ENCODE measurements around the gene DNAH7. TPM values are rescaled to one million over a fixed set of nuclear protein-coding genes. Genes with fewer than 3 reads are reported as not detected.

DNAH7 gene
- total and polyA plus RNA-seq, 2 donors (not counting 3 experiments of a cell fraction or from before 2014, with no cell fraction given): 0.15 to 0.24 TPM

DNA sequence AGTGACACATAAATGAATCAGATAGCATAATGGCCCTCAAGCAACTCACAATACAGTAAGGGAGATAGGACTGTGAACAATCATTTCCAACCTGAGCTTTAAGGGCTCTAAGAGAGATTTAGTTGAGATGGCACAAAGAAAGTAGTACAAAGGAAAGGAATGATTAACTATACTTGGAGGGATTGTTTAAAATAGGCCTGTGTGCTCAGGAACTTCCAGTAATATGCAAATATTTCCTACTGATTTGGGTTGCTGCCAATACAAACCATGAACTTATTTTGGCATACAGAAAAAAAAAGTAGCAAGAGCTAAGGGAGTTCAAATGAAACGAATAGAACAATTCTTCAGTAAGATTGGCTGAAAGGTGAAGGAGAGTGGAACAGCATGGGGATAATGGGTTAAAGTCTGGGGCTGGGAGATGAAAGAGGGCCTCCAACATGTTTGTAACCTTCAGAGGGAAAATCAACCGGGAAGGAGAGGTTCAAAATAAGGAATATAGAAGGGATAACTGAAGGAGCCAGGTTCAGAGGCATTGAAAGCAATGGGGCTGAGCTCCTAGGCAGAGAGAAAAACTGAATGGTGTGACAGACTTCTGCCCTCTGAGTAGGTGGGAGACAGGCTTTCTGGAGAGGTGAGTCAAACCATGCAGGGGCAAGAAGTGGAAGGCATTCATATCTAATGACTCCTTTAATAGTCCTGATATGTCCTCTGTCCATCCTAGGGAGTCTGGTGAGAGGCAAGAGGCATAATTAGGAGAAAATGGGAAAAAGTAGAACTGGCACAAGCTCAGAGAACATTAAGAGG is 83.5 kb downstream of the DNAH7 start:
- no peaks in the 10 kb centered on the region for H3K79me2 ChIP-seq (ENCODE audit: control insufficient read depth, insufficient read depth, low read length)
- H3K36me3 ChIP-seq (ENCODE audit: control insufficient read depth in 2 of 2, extremely low read depth in 1 of 2, insufficient read depth in 2 of 2, low read length in 2 of 2): no peaks in the 10 kb centered on the region
- H3K27ac ChIP-seq (ENCODE audit: insufficient read depth, low read depth, low read length): no peak overlapping the region
- no peak overlapping the region for H3K4me3 ChIP-seq (replicated peaks in 1 of 3; ENCODE audit: insufficient read depth in 1 of 3, low read depth in 1 of 3, low read length in 3 of 3)
- intact Hi-C loops (cut with micrococcal nuclease) (no loop called here), dilution Hi-C loops (cut with MboI; ENCODE audit: extremely low pct_ligation_motif_present, low sequenced_read_pairs) (no loop called here)
- no peak overlapping the region for H2AFZ ChIP-seq (ENCODE audit: low read depth, low read length)
- no peak overlapping the region for H3K4me2 ChIP-seq (ENCODE audit: insufficient read depth, low read length)
- TF ChIP-seq, protein P1, sequence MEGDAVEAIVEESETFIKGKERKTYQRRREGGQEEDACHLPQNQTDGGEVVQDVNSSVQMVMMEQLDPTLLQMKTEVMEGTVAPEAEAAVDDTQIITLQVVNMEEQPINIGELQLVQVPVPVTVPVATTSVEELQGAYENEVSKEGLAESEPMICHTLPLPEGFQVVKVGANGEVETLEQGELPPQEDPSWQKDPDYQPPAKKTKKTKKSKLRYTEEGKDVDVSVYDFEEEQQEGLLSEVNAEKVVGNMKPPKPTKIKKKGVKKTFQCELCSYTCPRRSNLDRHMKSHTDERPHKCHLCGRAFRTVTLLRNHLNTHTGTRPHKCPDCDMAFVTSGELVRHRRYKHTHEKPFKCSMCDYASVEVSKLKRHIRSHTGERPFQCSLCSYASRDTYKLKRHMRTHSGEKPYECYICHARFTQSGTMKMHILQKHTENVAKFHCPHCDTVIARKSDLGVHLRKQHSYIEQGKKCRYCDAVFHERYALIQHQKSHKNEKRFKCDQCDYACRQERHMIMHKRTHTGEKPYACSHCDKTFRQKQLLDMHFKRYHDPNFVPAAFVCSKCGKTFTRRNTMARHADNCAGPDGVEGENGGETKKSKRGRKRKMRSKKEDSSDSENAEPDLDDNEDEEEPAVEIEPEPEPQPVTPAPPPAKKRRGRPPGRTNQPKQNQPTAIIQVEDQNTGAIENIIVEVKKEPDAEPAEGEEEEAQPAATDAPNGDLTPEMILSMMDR (IDR thresholded peaks at IDR 0.05; ENCODE audit: extremely low read depth in 1 of 2, insufficient read depth in 1 of 2, low read depth in 1 of 2, low read length in 2 of 2): no peak
- no peak for TF ChIP-seq EZH2 (IDR thresholded peaks at IDR 0.05; ENCODE audit: borderline replicate concordance, low read depth, low read length, severe bottlenecking)
- TF ChIP-seq MYC (IDR thresholded peaks at IDR 0.05; ENCODE audit: low read depth, low read length): no peak
- no peak for TF ChIP-seq JUN (IDR thresholded peaks at IDR 0.05; ENCODE audit: borderline replicate concordance, insufficient read depth, insufficient read length, low read depth)
- TF ChIP-seq POLR2AphosphoS5 (IDR thresholded peaks at IDR 0.05; ENCODE audit: insufficient read depth, low read depth, low read length): no peak
- TF ChIP-seq FOS (IDR thresholded peaks at IDR 0.05; ENCODE audit: borderline replicate concordance, insufficient read depth, low read length): no peak
- TF ChIP-seq POLR2A (IDR thresholded peaks at IDR 0.05; ENCODE audit: low read depth, low read length): no peak
- TF ChIP-seq GATA2 (IDR thresholded peaks at IDR 0.05; ENCODE audit: insufficient read depth, insufficient read length, low read depth, low read length): no peak
- TF ChIP-seq MAX (IDR thresholded peaks at IDR 0.05; ENCODE audit: insufficient read depth, insufficient read length): no peak
- no peak for FAIRE-seq
- POLR2A ChIA-PET: no interaction called here
- H3K9me3 ChIP-seq (replicated peaks; ENCODE audit: control insufficient read depth, insufficient read depth, low read length): no peaks in the 10 kb centered on the region
- BruUV-seq (replicated peaks): no TSS peak
- no peak overlapping the region for H3K9ac ChIP-seq (replicated peaks; ENCODE audit: extremely low read depth, insufficient read depth, low read length)
- no peaks in the 10 kb centered on the region for H3K27me3 ChIP-seq (ENCODE audit: control insufficient read depth in 2 of 2, insufficient read depth in 2 of 2, low read length in 2 of 2)
- H3K4me1 ChIP-seq (ENCODE audit: control insufficient read depth, extremely low read depth, insufficient read depth, low read length): no peaks in the 10 kb centered on the region
- no peaks in the 10 kb centered on the region for H4K20me1 ChIP-seq (replicated peaks; ENCODE audit: control insufficient read depth, extremely low read depth, insufficient read depth, low read length)
- DNase-seq (ENCODE audit: low read depth, low spot score): peak; percentile 49
- no peaks in the 10 kb centered on the region for H3K9me1 ChIP-seq (replicated peaks; ENCODE audit: control insufficient read depth, extremely low read depth, insufficient read depth, low read length)
- CTCF ChIA-PET: interaction anchor here (0.9 to 1.3 kb wide), 3 partner anchors 48 to 316 kb away, joined by 3 to 4 read pairs (median 3); no protein-coding TSS in a partner anchor
